MG63 (cell line): ENCODE results near the gene SLC12A2. TPM values are rescaled to one million over a fixed set of nuclear protein-coding genes. Genes with fewer than 3 reads are reported as not detected.

Experiments used
- DNase-seq: peaks from one replicate; pipeline ENCODE4 v3.0.0-alpha.2; 2020
- H3K27me3 ChIP-seq: fragments of 250-450 bp; sonication (Bioruptor Pico); 2 replicates; pipeline ENCODE4 v1.5.1; 2020; ENCODE audit warnings: mild to moderate bottlenecking, moderate library complexity
- H3K36me3 ChIP-seq: fragments of 250-450 bp; sonication (Bioruptor Pico); 2 replicates; pipeline ENCODE4 v1.5.1; 2020; ENCODE audit warnings: mild to moderate bottlenecking, moderate library complexity
- H3K4me3 ChIP-seq: fragments of 250-450 bp; sonication (Bioruptor Pico); 2 replicates; pipeline ENCODE4 v1.5.1; 2020; ENCODE audit warnings: mild to moderate bottlenecking, moderate library complexity
- H3K9me3 ChIP-seq: fragments of 250-450 bp; sonication (Bioruptor Pico); 2 replicates; pipeline ENCODE4 v1.5.1; 2020; ENCODE audit warnings: mild to moderate bottlenecking, moderate library complexity
- total RNA-seq: library from RNA; depleted of rRNA; stranded (reverse); fragments of >200 nt; shearing (Covaris generic); gene quantifications from 2 replicates; pipeline ENCODE4 v1.2.3, GENCODE V29; 2014; ENCODE audit warnings: low replicate concordance

The SLC12A2 gene
- total RNA-seq, 1 experiment from 2014 or later, result 16.9 TPM

DNA sequence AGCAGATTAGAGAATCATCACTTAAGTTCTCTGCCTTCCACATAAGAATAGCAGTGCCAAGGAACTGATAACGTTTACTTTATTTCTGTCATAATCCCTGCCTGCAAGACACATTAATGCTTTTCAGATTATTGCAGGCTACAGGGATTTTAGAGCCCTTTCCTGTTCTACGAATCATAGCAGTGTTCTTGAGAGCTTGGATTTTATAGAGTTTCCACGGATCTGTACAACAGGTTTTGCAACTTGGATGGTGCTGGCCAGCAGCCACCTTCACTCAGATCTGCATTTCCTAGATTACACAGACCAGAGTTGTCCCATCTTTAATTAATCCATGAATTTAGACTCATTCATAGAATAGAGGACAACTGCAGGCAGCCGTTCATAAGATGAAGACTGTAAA is 38.1 kb downstream of the SLC12A2 start:
- Histone ChIP-seq H3K36me3 (peaks cover 11% of the 10 kb centered on the region; the same call in 1 of the 2 replicates), H3K27me3 (no peaks in the 10 kb centered on the region), H3K9me3 (peaks cover 9% of the 10 kb centered on the region), H3K4me3 (no peak overlapping the region)
- no peak for DNase-seq

DNA sequence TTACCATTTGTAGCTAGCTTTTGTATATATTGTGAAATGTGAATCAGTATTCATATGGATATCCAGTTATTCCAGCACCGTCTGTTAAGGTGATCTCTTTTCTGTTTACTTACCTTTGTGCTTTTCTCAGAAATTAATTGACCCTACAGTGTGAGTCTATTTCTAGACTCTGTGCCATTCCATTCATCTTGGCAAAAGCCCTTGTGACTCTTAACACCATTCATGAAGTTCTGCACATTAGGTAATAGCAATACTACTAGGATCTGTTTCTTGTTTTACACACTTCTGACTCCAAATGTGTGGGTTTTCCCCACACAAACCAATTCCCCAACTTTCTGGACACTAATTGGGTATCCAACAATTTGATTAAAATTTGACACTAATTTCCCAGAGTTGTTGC is 40.4 kb downstream of the SLC12A2 start:
- Histone ChIP-seq H3K27me3 (no peaks in the 10 kb centered on the region), H3K9me3 (peaks cover 5% of the 10 kb centered on the region), H3K36me3 (peaks cover under 1% of the 10 kb centered on the region; the same call in 1 of the 2 replicates), H3K4me3 (no peak overlapping the region)
- no peak for DNase-seq

DNA sequence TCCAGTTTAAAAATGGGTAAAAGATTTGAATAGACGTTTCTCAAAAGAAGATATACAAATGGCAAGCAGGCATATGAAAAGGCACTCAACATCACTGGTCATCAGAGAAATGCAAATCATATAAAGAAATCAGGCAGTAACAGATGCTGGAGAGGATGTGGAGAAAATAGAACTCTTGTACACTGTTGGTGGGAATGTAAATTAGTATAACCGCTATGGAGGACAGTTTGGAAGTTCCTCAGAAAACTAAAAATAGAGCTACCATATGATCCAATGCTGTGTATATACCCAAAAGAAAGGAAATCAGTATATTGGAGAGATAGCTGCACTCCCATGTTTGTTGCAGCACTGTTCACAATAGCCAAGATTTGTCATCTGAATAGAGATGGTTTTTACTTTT is 42.7 kb downstream of the SLC12A2 start:
- Histone ChIP-seq H3K4me3 (no peak overlapping the region), H3K27me3 (no peaks in the 10 kb centered on the region), H3K9me3 (no peaks in the 10 kb centered on the region), H3K36me3 (no peaks in the 10 kb centered on the region)
- DNase-seq, result no peak

DNA sequence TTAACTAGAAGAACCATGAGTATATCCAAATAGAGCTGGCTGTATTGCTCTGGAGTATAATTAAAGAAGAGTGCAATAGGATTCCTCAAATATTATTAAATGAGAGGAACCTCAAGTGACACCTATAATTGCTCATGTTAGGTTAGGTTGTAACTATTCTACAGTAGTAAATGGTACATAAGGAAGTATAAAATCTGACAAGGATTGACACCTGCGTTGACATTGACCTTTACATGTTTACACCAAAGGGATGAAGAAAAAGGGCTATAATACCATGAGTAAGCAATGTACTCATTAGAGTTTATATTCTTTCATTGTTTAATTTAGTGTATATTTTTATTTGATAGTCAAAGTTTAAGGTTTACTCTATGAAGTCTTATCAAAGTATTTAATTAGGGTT is 48.9 kb downstream of the SLC12A2 start:
- no peak for DNase-seq
- H3K27me3 ChIP-seq, result no peaks in the 10 kb centered on the region
- H3K9me3 ChIP-seq, result no peaks in the 10 kb centered on the region
- H3K4me3 ChIP-seq, result no peak overlapping the region
- H3K36me3 ChIP-seq, result no peaks in the 10 kb centered on the region

DNA sequence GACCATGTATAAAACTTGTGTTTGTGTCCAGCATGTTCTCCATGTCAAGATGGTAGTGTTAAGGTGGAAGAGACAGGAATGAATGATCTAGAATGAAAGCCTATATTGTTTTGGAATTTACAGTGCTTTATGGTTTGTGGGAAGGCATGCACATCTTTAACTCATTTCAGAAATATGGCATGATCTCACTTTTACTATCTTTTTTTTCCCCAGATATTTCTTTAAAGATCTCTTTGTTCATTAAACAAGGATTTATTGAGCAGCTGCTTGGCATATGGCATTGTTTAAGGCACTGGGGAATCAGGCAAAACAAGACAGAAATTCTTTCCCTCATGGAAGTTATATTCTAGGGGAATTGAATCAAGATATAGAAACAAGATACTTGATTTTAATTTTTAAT is 51.7 kb downstream of the SLC12A2 start:
- DNase-seq, result no peak
- H3K27me3 ChIP-seq, result no peaks in the 10 kb centered on the region
- H3K4me3 ChIP-seq, result no peak overlapping the region
- H3K9me3 ChIP-seq, result no peaks in the 10 kb centered on the region
- H3K36me3 ChIP-seq, result 0 out of 2 replicates have a peak, but pooled peaks cover 2% of the 10 kb centered on the region

DNA sequence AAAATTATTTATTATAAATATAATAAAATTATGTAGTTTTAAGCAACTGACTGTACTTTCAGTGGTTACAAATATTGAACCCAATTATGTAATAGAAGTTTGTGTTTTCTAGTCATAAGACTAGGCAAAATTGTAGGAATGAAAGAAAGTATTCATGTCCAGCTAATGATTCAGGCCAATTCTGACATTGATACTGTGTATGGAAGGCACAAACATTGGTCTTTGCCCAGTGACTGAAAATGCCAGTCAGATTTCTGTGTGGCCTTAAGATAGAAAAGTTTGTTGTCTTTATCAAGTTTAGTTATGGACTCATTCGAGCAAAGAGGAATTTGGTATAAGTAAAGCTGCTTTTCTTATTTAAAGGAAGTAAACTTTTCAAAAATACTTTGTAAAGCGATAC is 60.3 kb downstream of the SLC12A2 start:
- H3K4me3 ChIP-seq, result no peak overlapping the region
- no peak for DNase-seq
- H3K9me3 ChIP-seq, result no peaks in the 10 kb centered on the region
- H3K27me3 ChIP-seq, result no peaks in the 10 kb centered on the region
- H3K36me3 ChIP-seq, result 0 out of 2 replicates have a peak, but pooled peaks cover 2% of the 10 kb centered on the region

DNA sequence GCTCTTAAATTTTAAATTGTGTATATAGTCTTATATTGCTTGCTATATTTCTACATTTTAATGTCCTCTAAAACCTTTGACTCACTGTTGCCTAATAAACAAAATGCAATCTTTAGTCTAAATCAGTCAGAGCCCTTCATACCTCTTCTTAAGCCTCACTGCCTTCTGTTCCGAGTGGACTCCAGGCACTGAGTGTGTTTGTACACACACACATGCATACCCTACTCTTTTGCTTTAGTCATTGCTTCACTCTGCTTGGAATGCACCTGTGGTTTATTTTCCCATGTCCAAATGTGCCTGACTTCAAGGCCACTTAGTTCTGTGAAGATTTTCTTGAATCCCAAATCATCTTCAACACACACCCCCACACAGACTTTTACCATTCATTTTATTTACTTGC is 60.9 kb downstream of the SLC12A2 start:
- no peak for DNase-seq

DNA sequence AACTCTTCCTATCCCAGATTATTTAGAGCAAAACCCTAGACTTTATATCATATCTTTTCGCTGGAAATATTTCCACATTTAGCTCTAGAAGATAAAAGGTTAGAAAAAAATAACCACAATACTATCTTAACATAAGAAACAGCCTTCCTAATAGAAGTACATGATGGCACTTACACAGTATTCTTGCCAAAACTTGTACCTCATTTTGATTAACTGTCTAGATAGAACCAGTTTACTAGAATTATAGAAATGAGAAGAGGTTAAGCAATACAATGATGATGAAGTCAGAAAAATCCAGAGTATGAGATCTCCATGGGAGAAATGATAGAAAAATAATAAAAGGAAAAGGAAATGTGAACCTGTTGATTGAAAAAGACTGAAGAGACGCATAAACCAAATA is 63.1 kb downstream of the SLC12A2 start:
- Histone ChIP-seq H3K4me3 (no peak overlapping the region), H3K36me3 (no peaks in the 10 kb centered on the region), H3K9me3 (no peaks in the 10 kb centered on the region), H3K27me3 (no peaks in the 10 kb centered on the region)
- DNase-seq, result no peak

More for the DNA sequence above, 60.9 kb downstream of the SLC12A2 start:
- Histone ChIP-seq H3K4me3 (no peak overlapping the region), H3K27me3 (no peaks in the 10 kb centered on the region), H3K9me3 (no peaks in the 10 kb centered on the region), H3K36me3 (no peaks in the 10 kb centered on the region)

DNA sequence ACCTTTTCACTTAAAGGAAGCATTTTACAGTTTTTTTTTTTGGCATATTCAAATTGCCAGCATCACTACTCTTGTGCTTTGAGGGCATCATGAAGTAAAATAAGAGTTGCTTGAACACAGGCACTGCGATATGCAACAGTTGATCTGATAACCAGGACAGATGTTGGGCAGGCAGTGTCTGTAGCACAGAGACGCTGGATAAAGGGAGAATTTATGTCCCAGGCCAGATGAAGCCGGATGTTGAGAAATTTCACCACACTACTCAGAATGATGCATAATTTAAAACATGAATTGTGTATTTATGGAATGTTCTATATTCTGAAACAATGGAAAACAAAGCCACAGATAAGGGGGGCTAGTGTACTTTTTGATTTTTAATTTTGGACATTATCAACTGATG is 71.4 kb downstream of the SLC12A2 start:
- peaks cover 8% of the 10 kb centered on the region for H3K36me3 ChIP-seq
- no peaks in the 10 kb centered on the region for H3K9me3 ChIP-seq
- DNase-seq, result no peak
- H3K27me3 ChIP-seq, result no peaks in the 10 kb centered on the region
- no peak overlapping the region for H3K4me3 ChIP-seq

DNA sequence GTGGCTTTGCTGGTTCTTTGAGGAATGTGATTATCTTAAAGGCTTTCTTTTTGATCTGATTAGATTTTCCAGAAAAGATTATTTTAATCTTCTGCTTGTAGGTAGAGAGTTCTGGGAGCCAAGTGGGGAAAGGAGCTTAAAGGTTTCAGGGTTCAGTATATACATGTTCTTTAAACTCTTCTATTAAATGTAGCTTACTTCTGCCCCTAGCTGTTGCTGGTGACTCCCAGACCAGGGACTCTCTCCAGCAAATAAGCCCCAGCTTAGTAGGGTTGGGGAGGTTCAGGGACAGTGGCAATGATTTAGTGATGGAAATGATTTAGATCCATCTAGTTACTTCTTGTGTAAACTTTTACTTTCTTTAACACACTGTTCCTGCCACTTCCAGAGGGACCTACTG is 72.2 kb downstream of the SLC12A2 start:
- Histone ChIP-seq H3K27me3 (no peaks in the 10 kb centered on the region), H3K36me3 (peaks cover 8% of the 10 kb centered on the region), H3K4me3 (no peak overlapping the region), H3K9me3 (no peaks in the 10 kb centered on the region)
- DNase-seq, result no peak

DNA sequence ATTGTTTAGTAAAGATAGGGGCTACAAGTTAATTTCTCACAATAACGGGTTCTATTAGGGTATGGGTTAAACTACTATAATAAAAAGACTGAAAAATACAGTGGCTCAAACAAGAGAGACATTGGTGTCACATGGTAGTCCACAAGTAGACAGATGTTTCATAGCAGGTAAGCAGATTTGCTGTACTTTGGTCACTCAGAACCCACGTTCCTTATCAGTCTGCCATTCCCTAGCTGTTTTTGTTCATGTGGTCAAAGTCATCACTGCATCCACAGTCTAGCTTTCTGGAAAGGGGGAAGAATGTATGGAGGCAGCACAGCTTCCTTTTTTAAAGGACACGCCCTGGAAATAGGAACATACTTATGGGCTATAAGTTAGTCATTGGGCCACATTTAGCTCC is 73.0 kb downstream of the SLC12A2 start:
- Histone ChIP-seq H3K4me3 (no peak overlapping the region), H3K27me3 (no peaks in the 10 kb centered on the region), H3K9me3 (no peaks in the 10 kb centered on the region), H3K36me3 (peaks cover 8% of the 10 kb centered on the region)
- no peak for DNase-seq

DNA sequence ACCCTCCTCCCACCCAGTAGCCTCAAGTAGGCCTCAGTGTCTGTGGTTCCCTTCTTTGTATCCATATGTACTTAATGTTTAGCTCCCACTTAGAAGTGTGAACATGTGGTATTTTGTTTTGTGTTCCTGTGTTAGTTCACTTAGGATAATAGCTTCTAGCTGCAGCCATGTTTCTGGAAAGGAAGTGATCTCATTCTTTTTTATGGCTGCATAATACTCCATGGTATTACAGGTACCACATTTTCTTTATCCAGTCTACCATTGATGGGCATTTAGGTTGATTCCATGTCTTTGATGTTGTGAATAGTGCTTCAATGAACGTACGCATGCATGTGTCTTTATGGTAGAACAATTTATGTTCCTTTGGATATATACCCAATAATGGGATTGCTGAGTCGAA is 74.8 kb downstream of the SLC12A2 start:
- no peak for DNase-seq

DNA sequence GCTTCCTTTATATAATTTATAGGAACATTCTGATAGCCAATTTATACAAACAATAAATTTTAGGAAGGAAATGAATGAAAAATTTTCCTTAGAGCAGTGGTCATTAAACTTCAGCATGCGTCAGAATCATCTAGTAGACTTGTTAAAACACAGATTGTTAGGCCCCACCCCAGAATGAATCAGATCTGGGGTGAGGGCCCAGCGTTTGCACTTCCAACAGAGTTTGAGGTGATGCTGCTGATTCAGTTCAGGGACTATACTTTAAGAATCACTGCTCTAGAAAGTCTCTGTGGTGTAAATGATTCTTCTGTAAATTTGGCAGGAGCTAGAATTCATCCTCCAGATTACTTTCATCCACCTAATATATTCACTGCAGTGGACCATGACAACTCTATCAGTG is 80.4 kb downstream of the SLC12A2 start:
- H3K36me3 ChIP-seq, result peaks cover 6% of the 10 kb centered on the region

More for the DNA sequence above, 74.8 kb downstream of the SLC12A2 start:
- Histone ChIP-seq H3K4me3 (no peak overlapping the region), H3K27me3 (no peaks in the 10 kb centered on the region), H3K36me3 (peaks cover 8% of the 10 kb centered on the region), H3K9me3 (no peaks in the 10 kb centered on the region)

DNA sequence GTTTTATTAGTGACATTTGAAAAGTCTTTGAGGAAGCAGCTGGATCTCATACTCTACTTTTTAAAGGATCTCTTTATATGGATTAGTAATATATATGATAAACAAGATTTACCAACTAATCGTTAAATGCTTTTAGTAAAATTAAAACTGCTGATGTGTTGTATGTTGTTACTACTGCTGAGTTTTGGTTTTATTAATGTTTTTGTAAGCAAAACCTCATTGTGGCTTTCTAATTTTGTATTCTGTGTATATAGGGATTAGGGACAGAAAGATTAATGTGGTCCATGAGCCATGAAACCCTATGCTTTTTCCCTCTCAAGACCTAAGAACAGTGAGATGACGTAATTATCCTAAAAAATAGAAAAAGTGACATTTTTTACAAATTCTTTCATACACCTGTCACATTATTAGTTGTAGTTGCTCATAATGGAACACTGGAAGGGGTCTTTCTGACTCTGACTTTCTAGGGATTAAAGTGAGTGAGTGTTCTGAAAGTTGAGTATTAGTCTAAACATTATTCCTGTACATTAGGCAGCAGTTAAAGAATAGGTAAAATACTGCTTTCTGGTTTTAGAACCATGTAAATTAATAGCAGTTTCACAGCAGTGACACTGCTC is 85.9 kb downstream of the SLC12A2 start:
- H3K36me3 ChIP-seq, result no peaks in the 10 kb centered on the region
- H3K27me3 ChIP-seq, result no peaks in the 10 kb centered on the region
- no peak for DNase-seq
- H3K4me3 ChIP-seq, result no peak overlapping the region
- no peaks in the 10 kb centered on the region for H3K9me3 ChIP-seq

More for the DNA sequence above, 80.4 kb downstream of the SLC12A2 start:
- H3K9me3 ChIP-seq, result no peaks in the 10 kb centered on the region
- peak; percentile 82 for DNase-seq
- no peak overlapping the region for H3K4me3 ChIP-seq
- no peaks in the 10 kb centered on the region for H3K27me3 ChIP-seq

DNA sequence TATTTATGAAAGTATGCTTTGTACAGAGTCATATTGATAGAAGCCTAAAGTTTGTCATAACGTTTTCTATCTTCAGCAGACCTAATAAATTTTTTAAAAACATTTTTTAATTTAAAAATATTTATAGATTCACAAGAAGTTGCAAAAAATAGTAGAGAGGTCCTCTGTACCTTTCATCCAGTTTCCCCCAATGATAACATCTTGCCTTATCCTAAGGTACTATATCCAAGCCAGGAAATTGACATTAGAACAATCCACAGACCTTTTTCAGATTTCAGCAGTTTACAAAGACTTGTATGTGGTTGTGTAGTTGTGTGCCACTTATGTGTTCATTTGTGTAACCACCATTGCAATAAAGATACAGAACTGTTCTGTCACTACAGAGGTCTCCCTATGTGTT is 88.5 kb downstream of the SLC12A2 start:
- Histone ChIP-seq H3K36me3 (no peaks in the 10 kb centered on the region), H3K27me3 (no peaks in the 10 kb centered on the region), H3K4me3 (no peak overlapping the region), H3K9me3 (no peaks in the 10 kb centered on the region)
- no peak for DNase-seq

DNA sequence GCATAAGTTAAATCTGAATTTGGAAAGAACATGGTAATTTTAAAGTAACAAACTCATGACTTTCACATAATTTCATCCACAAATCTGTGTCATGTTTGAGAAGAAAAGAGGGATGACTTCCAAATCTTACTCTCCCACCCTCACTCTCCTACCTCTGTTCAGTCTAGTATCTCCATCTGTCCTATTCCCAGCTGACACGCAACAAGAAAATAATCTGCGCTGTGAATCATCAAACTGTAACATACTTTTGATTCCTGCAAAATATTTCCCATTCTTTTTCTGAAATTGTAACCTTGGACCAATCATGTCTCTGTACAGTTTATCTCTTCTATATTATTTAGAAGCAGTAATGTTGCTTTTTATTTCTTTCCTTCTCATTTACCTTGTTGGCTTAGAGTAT is 91.4 kb downstream of the SLC12A2 start:
- Histone ChIP-seq H3K27me3 (no peaks in the 10 kb centered on the region), H3K4me3 (no peak overlapping the region), H3K36me3 (no peaks in the 10 kb centered on the region), H3K9me3 (no peaks in the 10 kb centered on the region)
- DNase-seq, result no peak

DNA sequence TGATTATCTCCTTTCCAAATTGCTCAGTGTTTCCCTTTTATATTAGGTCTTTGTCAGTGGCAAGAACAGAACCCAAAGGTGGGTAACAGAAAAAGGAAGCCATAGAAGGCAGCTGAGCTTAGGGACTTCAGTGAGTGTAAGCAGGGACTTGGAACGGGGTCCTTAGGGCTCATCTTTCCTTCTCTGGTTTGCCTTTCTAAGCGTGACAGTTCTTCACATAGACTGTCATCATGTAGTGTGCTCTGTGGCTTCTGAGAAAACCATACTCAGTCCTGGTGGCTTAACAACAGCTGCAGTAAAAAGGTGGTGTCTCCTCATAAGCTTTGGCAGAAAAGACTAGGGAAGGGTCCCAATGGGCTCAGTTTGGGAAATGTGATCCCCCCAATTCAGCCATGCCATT is 108.8 kb downstream of the SLC12A2 start:
- no peak for DNase-seq
- H3K4me3 ChIP-seq, result no peak overlapping the region
- H3K9me3 ChIP-seq, result no peaks in the 10 kb centered on the region
- H3K36me3 ChIP-seq, result no peaks in the 10 kb centered on the region; the same call in 1 of the 2 replicates
- no peaks in the 10 kb centered on the region for H3K27me3 ChIP-seq

DNA sequence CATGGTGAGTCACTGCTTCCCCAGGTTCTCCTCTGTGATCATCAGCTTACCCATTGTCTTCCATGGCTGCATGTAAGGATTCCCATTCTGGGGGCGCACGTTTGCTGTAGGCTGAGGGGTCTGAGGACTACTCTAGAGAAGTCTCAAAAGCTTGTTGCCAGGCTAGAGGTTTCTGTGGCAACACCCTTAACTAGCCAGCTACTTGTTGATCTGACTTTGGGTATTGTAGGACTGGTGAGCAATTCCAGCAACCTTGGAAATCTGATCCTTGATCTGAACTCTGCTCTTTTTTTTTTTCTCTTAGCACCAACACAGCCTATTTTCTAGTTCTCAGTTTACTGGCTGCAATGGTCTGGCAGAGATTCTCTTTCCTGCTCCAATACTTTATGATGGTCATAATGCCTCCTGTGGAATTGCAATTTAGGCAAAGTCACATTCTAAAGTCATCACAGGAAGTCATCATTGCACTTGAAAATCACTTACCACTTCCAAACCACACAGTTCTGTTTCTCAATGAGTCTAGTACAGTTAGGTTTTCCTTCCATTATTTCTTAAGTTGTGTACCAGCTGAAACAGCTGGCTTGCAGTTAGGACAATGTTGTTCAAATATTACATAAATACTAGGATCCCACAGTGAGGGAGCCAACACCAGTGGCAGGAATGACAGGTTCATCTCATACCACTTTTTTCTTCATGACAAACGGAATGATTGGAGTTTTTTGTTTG is 110.3 kb downstream of the SLC12A2 start:
- no peak overlapping the region for H3K4me3 ChIP-seq
- H3K27me3 ChIP-seq, result no peaks in the 10 kb centered on the region
- no peak for DNase-seq
- H3K36me3 ChIP-seq, result no peaks in the 10 kb centered on the region; the same call in 1 of the 2 replicates
- H3K9me3 ChIP-seq, result no peaks in the 10 kb centered on the region
